HG03159 (cell line): ENCODE results near the gene ARID5A.
A peak's percentile ranks its signal among the peaks of the same experiment; 100 is the strongest.

Experiments
- ATAC-seq: cut with Tn5 transposase; IDR thresholded peaks from one replicate; pipeline ENCODE4 v1.9.1; 2021; ENCODE audit warnings: mild to moderate bottlenecking, moderate library complexity; ENCODE audit not compliant: unreplicated experiment

ARID5A gene

DNA sequence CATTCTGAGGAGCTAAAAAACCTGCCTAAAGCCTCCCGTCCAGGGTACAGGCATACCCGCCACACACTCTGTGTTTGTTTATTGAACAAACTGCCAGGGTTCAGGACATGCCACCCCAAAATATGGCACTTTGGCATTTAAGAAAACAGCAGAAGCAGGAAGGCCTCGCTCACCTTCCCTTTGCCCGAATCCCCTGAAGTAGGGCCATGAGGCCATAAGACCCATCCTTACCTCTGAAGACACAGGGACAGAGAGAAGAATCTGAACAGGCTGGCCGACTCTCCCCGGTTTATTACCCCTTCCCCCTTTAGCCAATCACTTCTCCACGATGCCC lies 29.7 kb upstream of the ARID5A start:
- ATAC-seq, result no peak

DNA sequence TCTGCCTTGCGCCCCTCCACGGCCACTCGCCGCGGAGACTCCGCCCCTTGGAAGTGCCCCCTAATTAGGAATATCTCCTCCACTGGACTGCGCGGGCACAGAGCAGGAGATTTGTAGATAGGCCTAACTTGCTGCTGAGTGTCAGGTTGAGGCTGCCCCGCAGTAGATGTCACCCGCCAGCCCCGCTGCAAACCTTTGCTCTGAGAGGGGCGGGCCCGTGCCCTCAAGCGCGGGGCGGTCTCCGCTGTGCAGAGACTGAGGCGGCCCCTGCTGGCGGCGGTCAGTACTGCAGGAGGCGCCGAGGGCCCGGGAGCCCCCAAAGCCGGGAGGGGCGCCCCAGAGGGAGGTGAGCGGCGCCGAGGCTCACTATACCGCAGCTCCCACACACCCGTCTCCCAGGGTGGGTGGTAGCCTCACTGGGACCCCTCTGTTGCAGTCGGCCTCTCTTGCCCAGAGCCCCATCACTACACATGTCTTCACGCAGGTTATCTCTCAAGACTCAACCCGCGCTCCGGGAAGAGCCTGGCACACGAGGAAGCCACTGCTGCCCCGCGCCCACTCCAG lies 28.5 kb upstream of the ARID5A start:
- ATAC-seq, result peak; percentile 59

DNA sequence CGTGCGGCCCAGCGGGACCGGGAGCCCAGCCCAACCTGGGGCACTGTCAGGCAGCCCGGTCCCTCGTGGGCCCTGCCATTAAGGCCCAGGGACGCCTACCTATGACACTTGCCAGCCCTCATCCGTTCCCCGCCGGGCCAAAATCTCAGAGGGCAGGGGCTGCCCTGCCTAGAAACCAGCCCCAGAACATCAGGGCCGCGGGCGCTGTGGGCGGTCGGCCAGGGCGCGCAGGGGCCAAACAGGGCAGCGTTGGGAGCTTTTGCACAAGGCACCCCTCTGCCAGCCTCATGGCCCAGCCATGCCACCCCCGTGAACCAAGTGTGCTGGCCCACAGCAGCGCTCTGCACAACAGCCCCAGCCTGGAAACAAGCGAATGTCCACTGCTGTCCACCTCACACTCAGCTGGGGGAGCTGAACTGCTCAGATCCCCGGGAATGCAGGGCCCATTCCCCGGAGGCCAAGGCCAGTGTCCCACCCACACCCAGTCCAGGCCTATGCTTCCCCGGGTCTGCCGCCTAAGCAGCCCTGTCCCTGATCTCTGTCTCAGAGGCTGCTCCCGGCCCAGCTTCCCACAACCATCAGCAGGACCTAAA lies 27.9 kb upstream of the ARID5A start:
- no peak for ATAC-seq

DNA sequence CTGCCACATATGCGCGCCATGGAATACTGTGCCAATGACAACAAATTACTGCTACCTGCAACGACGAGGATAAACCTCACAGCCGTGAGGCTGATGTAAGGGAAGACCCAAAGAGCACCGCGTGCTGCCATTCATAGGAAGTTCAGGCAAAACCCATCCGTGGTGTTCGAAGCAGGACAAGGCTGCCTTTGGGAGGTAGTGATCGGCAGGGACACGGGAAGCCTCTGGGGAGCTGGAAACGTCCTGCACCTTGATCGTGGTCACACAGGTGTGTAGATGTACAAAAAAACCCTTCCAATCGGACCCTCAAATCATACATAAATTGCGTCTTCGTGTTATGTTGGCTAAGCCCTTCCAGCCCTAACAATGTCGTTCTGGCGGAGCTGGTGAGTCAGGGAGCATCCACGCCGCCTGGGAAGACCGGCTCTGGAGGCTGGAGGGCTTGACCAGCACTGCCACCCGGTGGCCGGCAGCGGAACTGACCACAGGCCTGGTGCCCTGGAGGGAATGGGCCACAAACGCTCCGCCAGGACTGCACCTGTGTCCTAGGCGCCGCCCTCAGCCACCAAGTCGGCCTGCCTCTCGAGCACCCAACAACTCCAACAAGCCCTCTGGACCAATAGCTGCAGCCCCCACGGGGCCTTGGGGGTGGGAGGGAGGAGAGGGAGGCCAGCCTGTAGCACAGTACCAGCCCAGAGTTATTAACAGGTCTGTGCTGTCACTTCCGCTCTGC lies 27.3 kb upstream of the ARID5A start:
- no peak for ATAC-seq

GRCh38 chr2:96509847-96510230 lies 26.7 kb upstream of the ARID5A start:
- ATAC-seq, result no peak

GRCh38 chr2:96510931-96511595 lies 25.5 kb upstream of the ARID5A start:
- no peak for ATAC-seq

GRCh38 chr2:96511851-96512250 lies 24.7 kb upstream of the ARID5A start:
- no peak for ATAC-seq

GRCh38 chr2:96512341-96512740 lies 24.2 kb upstream of the ARID5A start:
- no peak for ATAC-seq

DNA sequence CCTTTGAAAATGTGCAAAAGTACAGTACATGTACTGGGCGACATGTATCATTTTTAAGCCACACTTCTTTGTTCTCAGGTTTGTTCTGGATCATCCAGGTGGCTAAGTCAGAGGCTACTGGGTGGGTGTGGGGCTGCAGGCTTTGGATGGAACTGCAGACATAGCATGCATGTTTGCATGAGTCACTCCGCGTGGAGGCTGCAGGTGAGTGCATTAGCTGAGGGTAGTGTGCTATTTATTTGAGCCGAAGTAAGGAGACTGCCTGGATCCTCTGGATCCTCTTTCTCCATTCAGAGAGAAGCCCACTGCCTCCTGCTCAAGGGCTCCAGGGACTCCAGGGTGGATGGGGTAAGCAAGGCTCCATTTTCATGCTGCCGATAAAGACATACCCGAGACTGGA lies 22.0 kb upstream of the ARID5A start:
- no peak for ATAC-seq

DNA sequence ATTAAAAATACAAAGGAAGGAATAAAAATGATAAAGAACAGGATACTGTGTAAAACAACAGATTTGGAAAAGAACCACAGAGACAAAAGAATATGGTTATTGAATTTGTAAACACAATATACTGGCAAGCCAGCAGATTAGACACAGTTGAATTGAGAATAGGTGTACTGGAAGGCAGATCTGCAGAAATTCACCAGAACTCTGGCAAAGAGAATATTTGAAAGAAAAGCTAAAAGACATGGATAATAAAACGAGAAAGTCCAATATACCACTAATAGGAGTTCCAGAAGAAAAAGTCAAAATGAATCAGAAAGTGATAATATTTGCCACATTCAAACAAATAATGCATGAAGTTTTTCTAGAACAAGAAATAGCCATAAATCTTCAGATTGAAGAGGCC lies 19.5 kb upstream of the ARID5A start:
- ATAC-seq, result no peak

GRCh38 chr2:96520231-96520630 lies 16.3 kb upstream of the ARID5A start:
- ATAC-seq, result no peak

DNA sequence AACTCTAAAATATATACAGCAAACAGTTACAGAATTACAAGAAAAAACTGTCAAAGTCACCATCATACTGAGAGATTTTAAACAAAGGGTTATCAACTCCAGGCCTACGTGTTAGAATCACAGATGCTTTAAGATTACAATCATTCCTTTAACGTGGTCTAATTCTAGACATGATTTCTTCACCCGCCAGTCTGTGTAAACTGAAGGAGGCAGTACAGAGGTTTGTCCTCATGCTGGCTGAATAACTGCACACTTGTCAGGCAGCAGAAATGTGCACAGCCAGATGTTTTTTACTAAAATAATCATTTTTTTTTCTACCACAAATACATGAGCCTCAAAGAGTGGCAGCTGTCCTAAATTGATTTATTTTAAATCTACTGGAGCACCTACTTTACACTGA lies 15.9 kb upstream of the ARID5A start:
- no peak for ATAC-seq

GRCh38 chr2:96521219-96521618 lies 15.3 kb upstream of the ARID5A start:
- ATAC-seq, result no peak

DNA sequence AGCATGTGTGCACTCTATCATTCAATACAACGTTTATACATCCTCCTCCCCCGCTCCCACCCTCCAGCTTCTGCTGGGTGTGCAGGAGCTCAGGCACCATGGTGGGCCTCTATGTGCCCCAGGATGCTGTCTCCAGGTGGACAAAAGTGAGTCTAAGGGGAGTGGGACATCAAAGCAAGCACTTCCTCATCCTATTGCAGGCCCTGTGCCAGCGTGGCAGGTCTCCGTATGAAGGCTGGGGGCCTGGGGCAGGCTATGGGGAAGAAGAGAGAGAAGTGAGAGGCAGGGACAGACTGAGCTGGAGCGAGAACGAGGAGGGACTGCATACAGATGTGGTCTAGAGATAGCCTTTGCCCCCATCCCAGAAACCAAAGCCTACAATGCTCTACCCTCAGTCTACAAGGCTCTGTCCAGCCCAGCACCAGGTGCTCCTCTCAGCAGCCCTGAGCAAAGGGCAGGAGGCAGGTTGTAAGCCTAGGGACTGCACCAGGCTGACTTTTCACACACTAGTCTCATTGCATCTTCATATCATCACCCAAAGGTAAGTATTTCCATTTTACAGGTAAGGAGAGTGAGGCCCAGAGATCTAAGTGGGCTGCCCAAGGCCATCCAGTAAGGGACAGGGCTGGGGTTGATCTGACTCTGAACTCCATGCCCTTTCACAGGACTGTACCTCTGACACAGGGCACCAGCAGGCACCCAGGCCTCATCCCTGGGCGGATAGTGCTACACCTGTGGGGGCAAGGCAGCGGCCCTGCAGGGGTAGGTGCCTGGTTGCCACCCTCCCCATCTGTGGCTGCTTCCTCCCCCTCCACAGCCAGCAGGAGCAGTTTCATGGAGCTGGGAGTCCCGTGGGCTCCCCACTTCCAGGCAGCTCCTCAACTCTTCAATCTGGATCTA lies 14.0 kb upstream of the ARID5A start:
- no peak for ATAC-seq

DNA sequence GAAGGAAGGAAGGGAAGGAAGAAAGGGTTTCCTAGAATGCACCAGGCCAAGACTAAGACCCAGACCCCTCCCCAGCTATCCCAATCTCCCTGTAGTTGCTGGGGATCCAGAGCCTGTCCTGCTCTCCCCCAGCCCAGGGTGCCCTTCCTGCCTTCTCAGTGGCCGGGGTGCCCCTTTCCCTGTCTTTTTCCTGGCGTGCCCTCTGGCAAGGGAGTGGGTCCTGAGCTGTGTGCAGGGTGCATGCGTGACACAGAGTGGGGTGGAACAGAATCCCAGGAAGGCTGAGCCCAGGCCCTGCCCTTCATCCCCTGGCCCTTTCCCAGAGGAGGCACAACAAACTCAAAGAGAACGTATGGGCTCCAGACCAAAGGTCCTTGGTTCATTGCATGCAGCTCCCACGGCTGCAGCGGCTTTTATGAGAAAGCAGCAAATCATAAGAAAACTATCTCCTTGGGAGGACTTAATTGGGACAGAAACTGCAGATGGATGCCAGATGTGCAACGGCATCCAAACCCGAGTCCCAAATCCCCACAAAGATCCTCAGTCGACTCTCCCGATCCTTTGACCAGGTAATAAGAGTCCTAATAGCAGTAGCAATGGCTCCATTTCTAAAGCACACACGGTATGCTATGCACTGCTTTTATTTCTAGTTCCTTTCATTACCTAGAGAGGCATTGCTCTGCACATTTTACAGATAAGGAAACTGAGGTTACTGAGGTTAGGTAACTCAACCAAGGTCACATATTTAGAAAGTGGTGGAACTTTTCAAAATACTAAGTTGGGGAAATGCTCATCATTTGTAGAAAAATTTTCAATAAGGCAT lies 12.7 kb upstream of the ARID5A start:
- ATAC-seq, result no peak

DNA sequence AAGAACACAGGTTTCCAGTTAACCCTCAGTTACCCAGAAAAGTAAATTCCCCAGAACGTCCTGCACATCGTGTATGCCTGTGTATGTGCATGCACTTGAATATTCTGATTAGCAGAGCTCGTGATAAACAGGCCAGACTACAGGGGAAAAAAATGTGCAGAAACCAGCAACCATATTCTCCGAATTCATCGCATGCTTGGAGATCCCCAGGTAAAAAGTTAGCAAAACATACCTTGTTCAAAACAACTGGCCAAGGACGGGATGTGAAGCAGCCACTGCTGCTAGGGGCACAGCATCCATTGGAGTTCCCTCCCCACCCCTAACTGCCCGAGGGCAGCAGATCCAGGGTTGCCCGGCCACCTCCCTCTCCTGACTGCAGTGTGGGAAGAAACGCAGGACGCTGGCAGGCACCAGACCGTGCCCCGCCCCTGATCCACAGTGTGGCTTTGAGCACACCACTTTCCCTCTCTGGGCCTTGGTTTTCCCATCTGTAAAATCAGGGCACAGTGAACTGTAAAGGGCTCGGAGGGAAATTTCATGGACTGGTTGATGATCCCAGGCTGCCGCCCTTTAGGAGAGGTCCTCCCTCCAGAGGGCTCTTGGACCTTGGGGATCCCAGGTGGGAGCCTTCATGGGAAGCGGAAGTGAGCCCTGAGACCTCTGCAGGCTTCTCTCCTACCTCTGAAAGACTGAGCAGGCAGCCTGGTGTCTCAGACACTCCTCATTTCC lies 11.9 kb upstream of the ARID5A start:
- ATAC-seq, result no peak

DNA sequence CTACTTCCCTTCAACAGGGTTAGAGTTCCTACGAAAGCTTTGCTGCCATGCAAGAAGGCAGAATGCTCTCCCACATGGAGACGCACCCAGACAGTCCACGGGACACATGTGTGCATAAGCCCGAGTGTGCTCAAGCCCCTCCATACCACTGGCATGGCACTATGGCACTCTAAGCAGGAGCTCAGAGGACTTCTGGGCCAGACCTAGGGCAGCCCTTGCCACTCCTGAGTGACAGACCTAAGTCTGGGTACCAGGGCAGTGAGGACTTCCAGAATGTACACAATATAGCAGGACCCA lies 11.4 kb upstream of the ARID5A start:
- no peak for ATAC-seq

- no peak for ATAC-seq
Observed at GRCh38 chr2:96526101-96526591, 10.4 kb upstream of the ARID5A start.

DNA sequence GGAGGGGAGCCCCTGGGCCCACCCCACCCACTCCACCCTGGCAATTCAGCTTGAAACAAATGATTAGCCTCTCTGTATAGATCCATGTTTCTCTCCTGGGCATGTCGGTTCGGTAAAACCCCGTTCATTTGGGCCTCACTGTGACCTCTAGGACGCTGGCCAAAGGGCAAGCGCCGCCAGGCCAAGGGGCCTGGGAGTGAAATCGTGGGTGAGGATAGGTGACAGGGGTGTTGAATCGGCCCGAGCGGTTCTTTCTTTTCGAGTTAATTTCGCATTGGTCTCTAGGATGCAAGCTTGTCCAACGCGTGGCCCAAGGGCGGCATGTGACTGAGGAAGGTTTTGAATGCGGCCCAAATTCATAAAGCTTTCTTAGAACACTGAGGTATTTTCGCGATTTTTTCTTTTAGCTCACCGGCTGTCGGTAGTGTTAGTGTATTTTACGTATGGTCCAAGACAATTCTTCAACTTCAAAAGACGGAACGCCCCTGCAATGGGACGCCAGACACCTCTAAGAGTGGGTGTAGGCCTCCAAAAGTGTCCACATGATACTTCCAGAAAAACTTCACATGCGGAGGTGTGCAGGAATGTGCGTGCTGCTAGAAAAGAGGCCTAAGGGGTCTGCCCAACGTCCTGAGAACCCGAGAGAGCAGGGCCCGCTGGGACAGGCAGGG lies 9.8 kb upstream of the ARID5A start:
- no peak for ATAC-seq
